Liver (tissue), 9 donors: ENCODE data around the gene SIRPA. TPM values are rescaled to one million over a fixed set of nuclear protein-coding genes. Genes with fewer than 3 reads are reported as not detected.

ENCODE experiments used
- DNase-seq: peaks from one replicate; pipeline ENCODE4 v3.0.0-alpha.2; 2017; ENCODE audit warnings: low spot score
- H3K27ac ChIP-seq, 2 donors: one replicate each; pipeline ENCODE4 v1.7.0; 2013; ENCODE audit warnings: inconsistent platforms in 2 of 2, low read length in 2 of 2, control low read depth in 1 of 2, low read depth in 1 of 2, mild to moderate bottlenecking in 1 of 2
- H3K27me3 ChIP-seq, 4 donors: one replicate each; pipeline versions ENCODE4 v1.6.1 to v1.7.0; 2013; ENCODE audit warnings: low read length in 3 of 4, inconsistent platforms in 1 of 4, mild to moderate bottlenecking in 1 of 4, moderate library complexity in 1 of 4; ENCODE audit not compliant: control insufficient read depth in 4 of 4, insufficient read depth in 4 of 4
- H3K36me3 ChIP-seq, 4 donors: one replicate each; pipeline versions ENCODE4 v1.6.1 to v1.7.0; 2013; ENCODE audit warnings: low read length in 3 of 4, mild to moderate bottlenecking in 3 of 4, low read depth in 1 of 4, moderate library complexity in 1 of 4; ENCODE audit not compliant: control insufficient read depth in 4 of 4, insufficient read depth in 3 of 4
- H3K4me1 ChIP-seq, 4 donors: one replicate each; pipeline versions ENCODE4 v1.6.1 to v1.7.0; 2013; ENCODE audit warnings: low read length in 3 of 4, mild to moderate bottlenecking in 3 of 4, moderate library complexity in 1 of 4; ENCODE audit not compliant: control insufficient read depth in 4 of 4, insufficient read depth in 4 of 4
- H3K4me3 ChIP-seq, 3 donors: one replicate each; pipeline versions ENCODE4 v1.6.1 to v1.7.0; 2013; ENCODE audit warnings: low read length in 3 of 3, control low read depth in 1 of 3, low read depth in 1 of 3, mild to moderate bottlenecking in 1 of 3
- H3K9ac ChIP-seq, 2 donors: one replicate each; pipeline ENCODE4 v1.7.0; 2013; ENCODE audit warnings: low read length in 2 of 2, mild to moderate bottlenecking in 2 of 2, moderate library complexity in 2 of 2, control low read depth in 1 of 2, low read depth in 1 of 2
- H3K9me3 ChIP-seq, 4 donors: one replicate each; pipeline versions ENCODE4 v1.6.1 to v1.7.0; 2013; ENCODE audit warnings: low read length in 3 of 4; ENCODE audit not compliant: control insufficient read depth in 4 of 4
- ATF3 ChIP-seq: IDR thresholded peaks from 2 replicates; pipeline ENCODE4 v1.6.1; 2016; ENCODE audit warnings: antibody characterized with exemption
- CTCF ChIP-seq: fragments of 150-350 bp; IDR thresholded peaks from 2 replicates; pipeline ENCODE4 v1.5.1; 2017; ENCODE audit warnings: improper control_type of control experiment, low read depth, low read length; ENCODE audit not compliant: missing input control
- EGR1 ChIP-seq, 2 donors: IDR thresholded peaks; 2 replicates each; pipeline ENCODE4 v1.6.1; 2016 to 2018; ENCODE audit warnings: antibody characterized with exemption in 2 of 2, low read depth in 2 of 2
- FOXA1 ChIP-seq: IDR thresholded peaks from 2 replicates; pipeline ENCODE4 v1.6.1; 2016; ENCODE audit warnings: antibody characterized with exemption
- FOXA2 ChIP-seq: IDR thresholded peaks from 2 replicates; pipeline ENCODE4 v1.6.1; 2016; ENCODE audit warnings: antibody characterized with exemption
- GABPA ChIP-seq, 2 donors: IDR thresholded peaks in 1 of 2; conservative IDR thresholded peaks in 1 of 2; 2 replicates each; pipeline ENCODE4 v1.6.1; 2016; ENCODE audit warnings: antibody characterized with exemption in 2 of 2, mild to moderate bottlenecking in 1 of 2, moderate library complexity in 1 of 2
- HNF4A ChIP-seq, 2 donors: conservative IDR thresholded peaks; 2 replicates each; pipeline ENCODE4 v1.6.1; 2016; ENCODE audit warnings: antibody characterized with exemption in 2 of 2, mild to moderate bottlenecking in 2 of 2
- HNF4G ChIP-seq: IDR thresholded peaks from 2 replicates; pipeline ENCODE4 v1.6.1; 2016; ENCODE audit warnings: antibody characterized with exemption
- JUND ChIP-seq, 2 donors: IDR thresholded peaks; 2 replicates each; pipeline ENCODE4 v1.6.1; 2016; ENCODE audit warnings: antibody characterized with exemption in 2 of 2
- MAX ChIP-seq: IDR thresholded peaks from 2 replicates; pipeline ENCODE4 v1.6.1; 2016; ENCODE audit warnings: antibody characterized with exemption
- NR2F2 ChIP-seq: IDR thresholded peaks from 2 replicates; pipeline ENCODE4 v1.6.1; 2016; ENCODE audit warnings: antibody characterized with exemption
- RAD21 ChIP-seq, 2 donors: IDR thresholded peaks; 2 replicates each; pipeline ENCODE4 v1.6.1; 2016; ENCODE audit warnings: antibody characterized with exemption in 2 of 2, mild to moderate bottlenecking in 2 of 2
- REST ChIP-seq: IDR thresholded peaks from 2 replicates; pipeline ENCODE4 v1.6.1; 2016; ENCODE audit warnings: antibody characterized with exemption, mild to moderate bottlenecking
- RXRA ChIP-seq, 2 donors: IDR thresholded peaks; 2 replicates each; pipeline ENCODE4 v1.6.1; 2017 to 2018; ENCODE audit warnings: antibody characterized with exemption in 2 of 2, mild to moderate bottlenecking in 1 of 2
- SP1 ChIP-seq: IDR thresholded peaks from 2 replicates; pipeline ENCODE4 v1.6.1; 2018; ENCODE audit warnings: antibody characterized with exemption, mild to moderate bottlenecking
- TAF1 ChIP-seq: conservative IDR thresholded peaks from 2 replicates; pipeline ENCODE4 v1.6.1; 2016; ENCODE audit warnings: antibody characterized with exemption, mild to moderate bottlenecking
- YY1 ChIP-seq: IDR thresholded peaks from 2 replicates; pipeline ENCODE4 v1.6.1; 2016; ENCODE audit warnings: antibody characterized with exemption, mild to moderate bottlenecking
- ZBTB33 ChIP-seq: IDR thresholded peaks from 2 replicates; pipeline ENCODE4 v1.6.1; 2016; ENCODE audit warnings: antibody characterized with exemption
- WGBS: extraction: QIAGEN DNeasy Blood & Tissue Kit; methylation state at CpG from one replicate; pipeline ENCODE4 v1.1.7; 2013; 5-methylcytosine and 5-hydroxymethylcytosine counted together
- polyA plus RNA-seq, 2 donors: library from polyadenylated mRNA; stranded (reverse) in 1 of 2; unstranded in 1 of 2; fragments of 200-250 nt in 1 of 2; fragments of >200 nt in 1 of 2; fragmentation: Nextera tagmentation in 1 of 2; extraction: Ambion mirVana in 1 of 2; gene quantifications; one replicate each; pipeline versions ENCODE4 v1.2.1 to v1.2.3, GENCODE V29; 2013 to 2015
- total RNA-seq, 2 donors: library from RNA; depleted of rRNA; stranded (reverse); fragments of >200 nt; gene quantifications; one replicate each; pipeline ENCODE4 v1.2.3, GENCODE V29; 2014
- donor health status: healthy.
- donor health status: healthy.
- donor health status: healthy.
- donor health status: healthy.
- donor health status: healthy.

The SIRPA gene
- total and polyA plus RNA-seq, 4 donors, result 5.4 to 47.5 (median 23.2) TPM

- H3K27me3 ChIP-seq, result no peaks in the 10 kb centered on the region
- peaks cover 17 to 28% (median 22%) of the 10 kb centered on the region in 4 donors for H3K4me1 ChIP-seq
- WGBS, result 88% methylated on average over 8 of the region's 8 CpGs
- no peak for TF ChIP-seq ATF3
- TF ChIP-seq TAF1, result no peak
- no peak for TF ChIP-seq MAX
- no peak for TF ChIP-seq EGR1 (IDR thresholded peaks at IDR 0.05; ENCODE audit: low read depth in 2 of 2)
- TF ChIP-seq REST, result no peak
- H3K9me3 ChIP-seq, result no peaks in the 10 kb centered on the region
- H3K4me3 ChIP-seq, result no peak overlapping the region
- no peak overlapping the region for H3K9ac ChIP-seq
- no peaks in the 10 kb centered on the region for H3K36me3 ChIP-seq
- DNase-seq, result no peak
- H3K27ac ChIP-seq, result peak overlapping the region; percentile 60 to 86
These were observed 13.2 kb upstream of the SIRPA start for GRCh38 chr20:1882026-1882425.

GRCh38 chr20:1883986-1884385, 11.2 kb upstream of the SIRPA start:
- no peaks in the 10 kb centered on the region for H3K36me3 ChIP-seq
- DNase-seq, result no peak
- H3K4me1 ChIP-seq, result peaks cover 18 to 30% (median 23%) of the 10 kb centered on the region in 4 donors
- TF ChIP-seq TAF1 (no peak), JUND (IDR thresholded peaks at IDR 0.05) (no peak), GABPA (IDR thresholded peaks at IDR 0.05 in 1 of 2, conservative IDR thresholded peaks at IDR 0.05 in 1 of 2) (no peak), CTCF (no peak), FOXA2 (no peak), YY1 (no peak), NR2F2 (no peak), SP1 (no peak), MAX (no peak), RAD21 (IDR thresholded peaks at IDR 0.05) (no peak), HNF4A (conservative IDR thresholded peaks at IDR 0.05) (no peak), ZBTB33 (no peak), REST (no peak), RXRA (IDR thresholded peaks at IDR 0.05) (no peak), HNF4G (no peak), FOXA1 (no peak)
- 81% methylated on average over 9 of the region's 9 CpGs for WGBS
- H3K9me3 ChIP-seq, result no peaks in the 10 kb centered on the region
- H3K27me3 ChIP-seq, result no peaks in the 10 kb centered on the region
- H3K4me3 ChIP-seq, result no peak overlapping the region
- no peak overlapping the region for H3K9ac ChIP-seq
- no peak overlapping the region for H3K27ac ChIP-seq
